Cardiac fibroblast (primary cell): Measurements from ENCODE around the gene MYBPH.

Experiments used
- DNase-seq, 2 donors: peaks; one replicate each; pipeline versions ENCODE4 v3.0.0 to v3.0.0-alpha.2; 2010; ENCODE audit warnings: low read depth in 2 of 2
- H3K4me3 ChIP-seq, 2 donors: replicated peaks in 1 of 2; 1 replicate in 1 of 2; 2 replicates in 1 of 2; pipeline ENCODE4 v1.5.1; 2011; ENCODE audit warnings: low read depth in 2 of 2, low read length in 2 of 2, mild to moderate bottlenecking in 2 of 2, moderate library complexity in 1 of 2
- TF ChIP-seq, protein P1 (sequence below): IDR thresholded peaks from one replicate; pipeline ENCODE4 v1.5.1; 2011; ENCODE audit warnings: low read depth, mild to moderate bottlenecking, low read length, inconsistent platforms

Gene MYBPH

DNA sequence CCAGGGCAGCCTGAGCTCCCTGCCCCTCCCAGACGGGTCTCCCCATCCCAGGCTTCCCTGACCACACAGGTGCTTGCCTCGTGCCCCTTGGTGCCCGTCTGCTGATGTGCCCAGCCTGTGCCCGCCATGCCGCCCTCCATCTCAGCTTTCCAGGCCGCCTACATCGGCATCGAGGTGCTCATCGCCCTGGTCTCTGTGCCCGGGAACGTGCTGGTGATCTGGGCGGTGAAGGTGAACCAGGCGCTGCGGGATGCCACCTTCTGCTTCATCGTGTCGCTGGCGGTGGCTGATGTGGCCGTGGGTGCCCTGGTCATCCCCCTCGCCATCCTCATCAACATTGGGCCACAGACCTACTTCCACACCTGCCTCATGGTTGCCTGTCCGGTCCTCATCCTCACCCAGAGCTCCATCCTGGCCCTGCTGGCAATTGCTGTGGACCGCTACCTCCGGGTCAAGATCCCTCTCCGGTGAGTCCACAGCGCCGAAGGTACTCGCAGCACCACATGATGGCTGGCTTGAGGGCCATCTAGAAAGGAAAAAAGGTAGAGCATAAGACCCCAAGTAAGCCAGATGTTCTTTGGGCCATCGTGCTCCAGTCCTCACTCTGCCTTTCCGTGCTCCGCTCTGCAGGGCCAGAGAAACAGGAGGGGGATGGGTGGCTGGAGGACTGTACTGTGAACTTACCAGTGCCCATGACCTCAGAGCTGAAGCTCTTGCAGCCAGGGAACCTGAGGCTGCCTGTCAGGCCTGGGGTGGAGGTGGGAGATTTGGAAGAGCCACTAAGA, 46.7 kb downstream of the MYBPH start:
- peak overlapping the region in 1 of 2 donors; percentile 56 for H3K4me3 ChIP-seq
- DNase-seq, result no peak
- TF ChIP-seq, protein P1, sequence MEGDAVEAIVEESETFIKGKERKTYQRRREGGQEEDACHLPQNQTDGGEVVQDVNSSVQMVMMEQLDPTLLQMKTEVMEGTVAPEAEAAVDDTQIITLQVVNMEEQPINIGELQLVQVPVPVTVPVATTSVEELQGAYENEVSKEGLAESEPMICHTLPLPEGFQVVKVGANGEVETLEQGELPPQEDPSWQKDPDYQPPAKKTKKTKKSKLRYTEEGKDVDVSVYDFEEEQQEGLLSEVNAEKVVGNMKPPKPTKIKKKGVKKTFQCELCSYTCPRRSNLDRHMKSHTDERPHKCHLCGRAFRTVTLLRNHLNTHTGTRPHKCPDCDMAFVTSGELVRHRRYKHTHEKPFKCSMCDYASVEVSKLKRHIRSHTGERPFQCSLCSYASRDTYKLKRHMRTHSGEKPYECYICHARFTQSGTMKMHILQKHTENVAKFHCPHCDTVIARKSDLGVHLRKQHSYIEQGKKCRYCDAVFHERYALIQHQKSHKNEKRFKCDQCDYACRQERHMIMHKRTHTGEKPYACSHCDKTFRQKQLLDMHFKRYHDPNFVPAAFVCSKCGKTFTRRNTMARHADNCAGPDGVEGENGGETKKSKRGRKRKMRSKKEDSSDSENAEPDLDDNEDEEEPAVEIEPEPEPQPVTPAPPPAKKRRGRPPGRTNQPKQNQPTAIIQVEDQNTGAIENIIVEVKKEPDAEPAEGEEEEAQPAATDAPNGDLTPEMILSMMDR, result no peak

DNA sequence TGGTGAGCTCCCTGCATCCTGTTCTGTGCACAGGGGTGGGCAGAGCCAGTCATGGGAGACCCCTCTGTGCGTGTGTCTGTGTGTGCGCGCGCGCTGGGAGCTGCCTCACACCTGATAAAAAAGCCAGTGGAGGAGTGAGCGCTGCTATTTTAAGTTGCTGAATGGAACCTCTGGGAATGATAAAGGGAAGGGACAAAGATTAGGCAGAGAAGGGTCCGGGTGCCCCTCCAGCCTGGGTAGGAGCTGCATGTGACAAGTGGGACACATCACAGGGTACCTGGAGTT, 47.3 kb downstream of the MYBPH start:
- H3K4me3 ChIP-seq, result peak overlapping the region in 1 of 2 donors; percentile 56
- DNase-seq, result no peak
- TF ChIP-seq, protein P1, result no peak

DNA sequence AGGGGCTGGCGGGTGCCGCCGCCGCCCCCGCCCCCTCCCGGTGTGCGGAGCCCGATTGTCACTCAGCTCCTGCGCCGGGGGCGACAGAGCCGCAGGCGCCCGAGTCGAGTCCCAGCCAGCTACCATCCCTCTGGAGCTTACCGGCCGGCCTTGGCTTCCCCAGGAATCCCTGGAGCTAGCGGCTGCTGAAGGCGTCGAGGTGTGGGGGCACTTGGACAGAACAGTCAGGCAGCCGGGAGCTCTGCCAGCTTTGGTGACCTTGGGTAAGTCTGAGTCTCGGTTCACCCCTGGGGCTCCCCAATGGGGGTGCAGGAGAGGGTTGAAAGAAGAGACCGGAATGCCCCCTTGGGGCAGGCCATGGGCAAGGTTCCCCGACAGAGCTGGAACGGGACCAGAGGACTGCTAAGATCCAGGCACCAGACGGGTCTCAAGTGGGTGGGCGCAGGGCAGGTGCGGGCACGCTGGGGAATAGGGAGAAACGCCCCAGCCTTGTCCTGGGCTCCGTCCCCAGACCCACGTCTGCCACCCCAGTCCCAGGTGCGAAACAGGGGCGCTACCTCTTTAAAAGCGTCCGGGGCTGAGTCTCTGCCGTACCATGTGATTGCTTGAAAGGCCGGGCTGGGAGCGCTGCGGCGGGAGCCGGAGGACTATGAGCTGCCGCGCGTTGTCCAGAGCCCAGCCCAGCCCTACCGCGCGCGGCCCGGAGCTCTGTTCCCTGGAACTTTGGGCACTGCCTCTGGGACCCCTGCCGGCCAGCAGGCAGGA, 47.8 kb downstream of the MYBPH start, which contains the start of gene ADORA1:
TSS of gene ADORA1 (plus strand) at position 61 of the 765 bp plus-strand sequence. CDS start 1,116 bp downstream, outside the sequence.
- H3K4me3 ChIP-seq, result peak within 1 kb of the TSS; percentile 10 to 56
- peak; percentile 34 to 72 for DNase-seq
- TF ChIP-seq, protein P1, result no peak

DNA sequence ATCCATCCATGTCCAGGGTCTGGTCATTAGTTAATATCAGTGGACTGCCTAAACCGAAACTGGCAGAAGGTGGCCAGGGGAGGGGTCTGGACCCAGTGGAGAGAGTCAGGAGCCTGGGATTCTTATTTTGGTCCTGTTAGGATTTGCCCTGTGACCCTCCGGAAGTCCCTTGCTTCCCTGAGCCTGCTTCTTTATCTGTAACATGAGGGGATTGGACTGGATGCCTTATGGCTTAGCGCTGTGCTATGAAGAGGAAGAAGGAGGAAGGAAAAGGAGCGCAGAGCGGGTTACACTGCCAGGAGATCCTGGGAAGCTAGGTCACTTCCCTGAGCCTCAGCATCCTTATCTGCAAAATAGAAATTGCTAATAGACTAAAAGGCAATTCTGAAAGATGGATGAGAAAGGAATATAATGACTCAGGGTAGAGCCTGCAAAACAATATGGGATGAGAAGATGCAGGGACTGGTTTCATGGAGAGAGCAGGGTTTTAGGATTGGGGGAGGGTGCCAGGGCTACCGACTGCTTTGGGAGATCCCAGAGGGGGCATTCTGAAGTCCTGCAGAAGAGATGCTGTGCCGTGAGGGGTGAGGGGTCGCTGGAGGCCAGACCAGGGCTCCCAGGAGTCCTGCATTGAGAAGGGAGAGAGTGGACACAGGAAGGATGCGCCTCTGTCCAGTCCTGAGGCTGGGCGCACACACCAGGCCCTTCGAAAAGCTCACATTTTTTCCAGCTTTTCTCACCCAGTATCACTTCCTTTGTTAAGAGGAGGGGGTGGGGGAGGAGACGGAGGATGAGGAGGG, 48.6 kb downstream of the MYBPH start:
- H3K4me3 ChIP-seq, result peak overlapping the region in 1 of 2 donors; percentile 56
- DNase-seq, result peak in 1 of 2 donors; percentile 35
- TF ChIP-seq, protein P1, result no peak

DNA sequence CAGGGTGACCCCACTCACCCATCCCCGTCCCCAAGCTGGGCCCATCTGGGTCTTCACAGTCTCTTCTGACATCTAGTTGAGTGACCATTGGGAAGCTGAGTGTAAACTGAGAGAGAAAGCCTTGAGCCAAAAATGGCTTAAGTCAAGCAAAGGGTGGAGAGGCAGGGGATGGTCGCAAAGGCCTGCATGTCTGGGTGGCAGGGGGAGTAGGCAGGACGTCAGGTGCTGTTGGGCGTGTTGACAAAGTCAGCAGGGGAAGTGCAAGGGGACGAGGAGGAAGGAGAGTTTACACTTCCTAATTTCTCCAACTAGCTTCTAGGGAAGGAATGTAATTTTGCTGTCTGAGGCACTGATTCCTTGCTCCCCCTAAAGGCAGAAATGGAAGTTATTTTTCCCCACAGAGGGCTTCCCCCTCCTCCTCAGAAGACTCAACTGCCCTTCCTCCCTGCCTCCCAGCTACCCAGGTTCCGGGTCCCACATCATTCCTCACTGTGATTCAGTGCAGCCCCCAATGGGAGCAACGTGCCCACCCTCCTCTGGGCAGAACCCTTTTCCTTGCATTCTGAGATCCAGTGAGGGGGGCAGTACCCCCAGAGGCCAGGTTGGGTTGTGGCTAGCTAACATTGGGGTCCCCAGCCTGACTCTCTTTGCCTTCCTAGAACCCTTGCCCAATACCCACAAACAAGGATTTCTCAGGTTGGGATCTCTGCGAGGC, 49.3 kb downstream of the MYBPH start:
- DNase-seq, result peak; percentile 24 to 59
- TF ChIP-seq, protein P1, result peak; percentile 47
- no peak overlapping the region for H3K4me3 ChIP-seq
